NCI-H69 (cell line): ENCODE results near the gene PNMA8B.

Experiments used
- DNase-seq: peaks from one replicate; lab custom pipeline; 2025; lab: John Stamatoyannopoulos, UW

The PNMA8B gene

DNA sequence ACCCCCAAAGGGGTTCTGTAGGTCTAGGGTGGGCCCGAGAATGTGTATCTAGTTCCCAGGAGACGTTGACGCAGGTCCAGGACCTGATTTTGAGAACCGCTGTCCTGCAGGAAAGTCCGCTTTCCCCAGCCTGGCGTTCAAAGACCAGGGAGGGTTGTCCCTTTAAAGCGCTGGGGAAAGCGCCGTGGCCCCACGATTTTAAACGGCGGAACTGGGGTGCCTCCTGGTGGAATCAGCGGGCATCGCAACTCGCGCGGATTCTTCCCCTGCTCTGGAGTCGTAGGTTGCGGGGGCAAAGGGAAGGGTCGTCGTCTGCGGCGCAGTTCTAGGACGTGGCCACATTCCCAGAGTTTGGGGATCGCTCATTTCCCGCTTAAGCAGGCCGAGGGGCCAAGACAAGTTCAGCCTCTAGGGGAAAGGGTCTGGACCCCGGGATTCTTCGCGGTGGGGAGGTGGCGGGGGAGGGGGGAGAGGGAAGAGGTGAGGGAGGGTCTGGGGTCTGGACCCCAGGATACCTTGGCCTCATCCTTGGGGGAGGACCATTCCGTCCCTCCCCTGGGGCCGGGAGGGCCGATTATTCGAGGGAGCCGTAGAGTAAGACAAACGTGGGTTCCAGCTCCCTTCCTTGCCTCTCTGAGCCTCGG is 7.7 kb downstream of the PNMA8B start:
- peak; percentile 66 for DNase-seq

GRCh38 chr19:46487178-46487801 is 8.4 kb downstream of the PNMA8B start:
- DNase-seq = no peak

DNA sequence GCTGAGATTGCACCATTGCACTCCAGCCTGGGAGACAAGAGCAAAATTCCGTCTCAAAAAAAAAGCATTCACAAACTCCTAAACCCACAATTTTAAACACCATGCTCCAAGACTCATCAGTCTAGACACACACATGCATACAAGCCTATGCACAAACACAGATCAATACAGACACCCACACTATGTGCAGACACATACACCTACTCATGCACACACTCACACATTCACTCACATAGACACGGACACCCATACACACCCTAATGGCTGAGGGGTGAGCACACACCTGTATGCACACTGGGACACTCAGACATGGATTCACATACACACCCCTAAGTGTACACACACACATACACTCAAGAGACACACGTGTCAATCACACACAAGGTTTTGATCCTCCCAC is 9.3 kb downstream of the PNMA8B start:
- no peak for DNase-seq

GRCh38 chr19:46484656-46485055 is 11.0 kb downstream of the PNMA8B start:
- DNase-seq = no peak

DNA sequence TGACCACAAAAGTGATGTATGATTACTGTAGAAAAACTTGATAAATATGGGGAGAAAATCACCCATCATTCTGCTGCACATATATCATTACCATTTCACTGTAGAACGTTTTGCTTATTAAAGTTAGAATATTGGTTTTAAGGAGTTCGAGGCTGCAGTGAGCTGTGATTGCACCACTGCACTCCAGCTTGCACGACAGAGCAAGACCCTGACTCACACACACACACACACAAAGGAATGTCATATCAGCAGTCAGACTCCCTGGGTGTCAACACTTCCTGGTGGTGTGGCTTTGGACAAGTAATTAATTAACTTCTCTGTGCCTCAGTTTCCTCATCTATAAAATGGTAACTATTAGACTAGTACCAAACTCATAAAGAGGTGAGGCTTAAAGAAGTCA is 13.0 kb downstream of the PNMA8B start:
- DNase-seq = no peak

GRCh38 chr19:46481947-46482346 is 13.7 kb downstream of the PNMA8B start:
- DNase-seq = no peak

GRCh38 chr19:46481223-46481848 is 14.3 kb downstream of the PNMA8B start:
- no peak for DNase-seq

DNA sequence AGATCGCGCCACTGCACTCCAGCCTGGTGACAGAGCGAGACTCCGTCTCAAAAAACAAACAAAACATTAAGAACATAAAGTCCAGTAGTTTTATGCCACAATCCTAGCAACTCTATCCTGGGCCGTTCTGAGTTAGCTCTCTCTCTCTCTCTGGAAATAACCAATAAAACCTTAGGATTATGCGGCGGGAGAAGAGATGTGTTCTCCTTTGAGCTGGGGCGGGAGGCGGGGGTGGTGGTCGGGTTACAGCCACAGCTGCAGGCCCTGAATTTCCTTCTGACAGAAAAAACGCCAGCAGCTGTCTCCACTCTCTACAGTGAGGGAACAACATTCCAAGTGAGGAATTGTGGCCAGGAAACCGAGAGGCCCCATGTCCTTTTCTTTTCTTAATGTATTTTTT is 15.3 kb downstream of the PNMA8B start:
- no peak for DNase-seq

- peak; percentile 15 for DNase-seq
These were observed 17.2 kb downstream of the PNMA8B start for GRCh38 chr19:46478356-46478986.

DNA sequence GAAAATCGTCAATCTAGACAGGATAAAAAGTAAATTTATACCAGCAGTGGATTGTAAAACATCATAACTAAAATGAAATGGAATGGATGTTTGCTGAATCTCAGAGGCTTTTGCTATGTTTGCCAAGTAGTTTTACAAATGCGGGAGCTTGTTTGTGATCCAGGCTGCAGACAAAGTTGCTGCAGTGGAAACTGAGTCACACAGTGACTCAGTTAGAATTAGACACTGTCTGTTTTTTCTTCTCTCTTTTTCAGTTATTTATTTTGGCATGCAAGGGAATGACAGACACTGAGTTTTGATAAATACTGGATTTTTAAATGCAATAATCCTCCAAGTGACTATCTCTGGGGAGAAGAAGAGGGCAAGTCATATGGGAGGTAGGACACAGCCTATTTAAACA is 19.7 kb downstream of the PNMA8B start:
- DNase-seq = no peak

- no peak for DNase-seq
These were observed 21.5 kb downstream of the PNMA8B start for GRCh38 chr19:46474211-46474610.

GRCh38 chr19:46472592-46472991 is 23.1 kb downstream of the PNMA8B start:
- DNase-seq = peak; percentile 46

- no peak for DNase-seq
These were observed 23.7 kb downstream of the PNMA8B start for GRCh38 chr19:46471811-46472543.

DNA sequence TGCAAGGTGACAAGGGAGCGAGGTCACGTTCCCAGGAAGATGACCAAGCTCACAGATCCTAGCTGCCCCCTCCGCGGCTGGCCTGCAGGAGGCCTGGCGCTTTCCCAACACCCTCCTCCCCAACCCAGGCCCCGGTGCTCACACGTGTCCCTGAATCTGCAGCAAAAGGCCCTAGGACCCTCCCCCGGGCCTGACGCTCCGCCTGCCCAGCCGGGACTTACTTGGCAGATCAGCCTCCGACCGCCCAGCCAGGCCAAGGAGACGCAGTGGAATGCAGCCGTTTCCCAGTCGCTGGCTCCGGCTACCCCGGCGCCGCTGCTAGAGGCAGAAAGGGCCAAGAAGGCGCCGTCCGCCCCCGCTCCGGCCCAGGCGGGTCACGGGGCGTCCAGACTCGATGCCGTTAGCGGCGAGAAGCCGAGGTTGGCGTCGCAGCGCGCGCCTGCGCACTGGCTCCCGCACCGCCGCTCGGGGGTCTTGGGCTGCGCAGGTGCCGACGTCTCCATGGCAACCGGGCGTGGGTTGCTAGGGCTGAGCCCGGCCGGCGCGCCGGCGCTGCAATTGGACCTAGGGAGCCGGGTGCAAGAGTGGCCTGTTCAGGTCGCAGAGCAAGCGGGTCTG is 24.4 kb downstream of the PNMA8B start, which contains the start of gene PNMA8A:
PNMA8A (minus strand) TSS at position 448 of the 618 bp plus-strand sequence. CDS start 528 bp downstream, outside the sequence.
- peak; percentile 91 for DNase-seq

DNA sequence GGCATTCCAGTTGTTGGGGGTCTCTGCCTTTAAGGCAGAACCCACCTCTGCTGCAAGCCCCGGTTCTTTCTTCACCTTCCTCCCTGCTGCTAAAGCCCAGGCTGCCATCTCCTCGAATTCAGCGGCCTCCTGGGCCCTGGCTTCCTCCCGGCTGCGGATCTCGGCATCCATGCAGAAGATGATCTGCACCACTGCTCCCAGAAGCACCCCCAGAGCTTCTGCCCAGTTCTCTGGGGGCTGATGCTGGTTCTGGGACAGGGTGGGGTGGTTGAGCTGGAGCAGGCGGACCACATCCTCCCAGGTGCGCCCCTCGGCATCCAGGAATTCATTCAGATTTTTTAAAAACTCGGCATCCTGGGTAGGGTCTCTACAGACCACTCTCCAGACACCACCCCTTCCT is 25.3 kb downstream of the PNMA8B start:
- DNase-seq = no peak

DNA sequence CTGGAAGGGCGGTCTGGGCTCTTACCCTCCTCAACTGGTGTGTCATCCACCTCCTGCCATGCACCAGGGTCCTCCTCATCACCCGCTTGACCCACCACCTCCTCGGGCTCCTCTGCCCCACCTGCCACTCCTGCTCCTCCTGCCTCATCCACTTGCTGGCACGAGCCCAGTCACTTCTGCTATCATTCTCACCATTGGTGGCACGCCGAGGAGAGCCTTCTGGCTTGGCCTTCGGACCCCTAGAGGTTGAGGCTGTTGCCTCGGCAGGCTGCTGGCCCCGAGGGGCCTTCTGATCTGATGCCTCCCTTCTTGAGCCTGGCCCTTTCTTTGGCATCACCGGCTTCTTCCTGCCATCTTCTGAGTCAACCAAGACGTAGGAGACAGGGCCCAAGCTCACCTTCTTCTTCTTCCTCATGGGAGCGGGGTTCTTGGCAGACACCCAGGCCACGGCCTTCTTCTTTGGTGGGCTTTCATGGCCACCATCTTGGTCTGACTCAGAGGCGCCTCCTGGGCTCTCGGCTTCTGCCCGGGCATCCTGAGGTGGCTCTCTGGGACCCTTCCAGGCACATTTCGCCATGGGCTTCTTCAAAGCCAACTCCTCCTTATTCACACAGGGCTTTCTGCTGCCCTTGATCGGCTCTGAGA is 26.0 kb downstream of the PNMA8B start:
- no peak for DNase-seq

GRCh38 chr19:46466536-46467196 is 29.0 kb downstream of the PNMA8B start:
- DNase-seq = no peak

DNA sequence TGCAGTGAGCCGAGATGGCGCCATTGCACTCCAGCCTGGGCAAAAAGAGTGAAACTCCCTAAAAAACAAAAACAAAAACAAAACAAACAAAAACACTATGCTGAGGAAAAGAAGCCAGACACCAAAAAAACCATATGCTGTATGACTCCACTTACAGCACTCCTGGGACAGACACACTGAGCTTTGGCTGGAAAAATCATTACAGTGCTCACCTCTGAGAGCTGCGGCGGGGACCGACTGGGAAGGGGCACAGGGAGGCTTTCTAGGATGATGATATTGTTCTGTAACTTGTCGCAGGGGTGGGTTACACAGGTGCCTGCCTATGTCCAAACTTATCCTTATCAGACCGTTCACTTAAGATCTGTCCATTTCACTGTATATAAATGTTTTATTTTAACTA is 32.2 kb downstream of the PNMA8B start:
- no peak for DNase-seq

DNA sequence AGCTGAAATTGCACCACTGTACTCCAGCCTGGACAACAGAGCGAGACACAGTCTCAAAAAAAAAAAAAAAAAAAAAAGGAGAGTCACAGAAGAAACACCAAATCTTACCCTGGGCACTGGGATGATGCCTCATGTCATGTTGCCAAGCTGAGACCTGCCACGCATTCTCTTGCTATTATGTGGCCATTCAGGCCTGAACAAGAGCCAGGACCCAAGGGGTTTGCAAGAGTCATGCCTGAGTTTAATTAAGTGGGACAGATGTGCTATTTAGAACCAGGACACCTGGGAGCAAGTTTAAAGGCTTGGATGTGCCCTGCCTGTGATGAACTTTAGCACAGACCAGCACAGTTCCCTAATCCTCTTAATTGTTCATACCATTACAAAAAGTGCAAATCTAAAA is 34.1 kb downstream of the PNMA8B start:
- DNase-seq = peak; percentile 35

GRCh38 chr19:46460981-46461380 is 34.7 kb downstream of the PNMA8B start:
- no peak for DNase-seq

DNA sequence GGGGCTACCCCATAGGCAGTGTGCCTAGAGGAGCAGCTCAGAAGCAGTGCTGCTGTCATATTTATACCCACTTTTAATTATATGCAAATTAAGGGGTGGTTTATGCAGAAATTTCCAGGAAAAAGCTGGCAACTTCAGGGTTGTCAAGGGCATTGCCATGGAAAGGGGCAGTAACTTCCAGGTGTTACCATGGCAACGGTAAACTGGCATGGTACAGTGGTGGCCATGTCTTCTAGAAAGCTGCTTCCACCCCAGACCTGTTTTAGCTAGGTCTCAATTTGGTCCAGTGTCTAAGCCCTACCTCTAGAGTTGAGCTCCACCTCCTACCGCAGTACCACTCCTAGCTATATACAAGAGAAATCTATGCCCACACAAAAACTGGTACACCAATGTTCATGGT is 35.6 kb downstream of the PNMA8B start:
- no peak for DNase-seq
